Measurements from ENCODE around the gene MAP1LC3A.

DNA sequence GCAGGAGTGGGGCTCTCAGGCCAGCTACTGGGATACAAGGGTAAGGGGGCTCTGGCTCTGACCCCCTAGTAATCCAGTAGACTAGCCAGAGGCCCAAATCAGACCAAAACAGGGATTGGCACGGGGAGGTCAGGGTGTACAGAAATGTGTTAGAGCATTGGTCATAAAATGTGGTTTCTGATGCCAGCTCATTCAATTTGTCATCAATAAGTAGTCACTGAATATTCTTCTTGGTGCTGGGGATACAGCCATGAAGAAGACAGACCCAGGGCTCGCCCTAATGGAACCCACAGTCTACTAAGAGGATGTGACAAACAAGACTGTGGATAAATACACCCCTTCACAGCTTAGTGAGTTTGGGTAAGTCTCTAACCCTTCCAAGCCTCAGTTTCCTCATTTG lies 11.1 kb downstream of the MAP1LC3A start:
- TF ChIP-seq, protein P1, sequence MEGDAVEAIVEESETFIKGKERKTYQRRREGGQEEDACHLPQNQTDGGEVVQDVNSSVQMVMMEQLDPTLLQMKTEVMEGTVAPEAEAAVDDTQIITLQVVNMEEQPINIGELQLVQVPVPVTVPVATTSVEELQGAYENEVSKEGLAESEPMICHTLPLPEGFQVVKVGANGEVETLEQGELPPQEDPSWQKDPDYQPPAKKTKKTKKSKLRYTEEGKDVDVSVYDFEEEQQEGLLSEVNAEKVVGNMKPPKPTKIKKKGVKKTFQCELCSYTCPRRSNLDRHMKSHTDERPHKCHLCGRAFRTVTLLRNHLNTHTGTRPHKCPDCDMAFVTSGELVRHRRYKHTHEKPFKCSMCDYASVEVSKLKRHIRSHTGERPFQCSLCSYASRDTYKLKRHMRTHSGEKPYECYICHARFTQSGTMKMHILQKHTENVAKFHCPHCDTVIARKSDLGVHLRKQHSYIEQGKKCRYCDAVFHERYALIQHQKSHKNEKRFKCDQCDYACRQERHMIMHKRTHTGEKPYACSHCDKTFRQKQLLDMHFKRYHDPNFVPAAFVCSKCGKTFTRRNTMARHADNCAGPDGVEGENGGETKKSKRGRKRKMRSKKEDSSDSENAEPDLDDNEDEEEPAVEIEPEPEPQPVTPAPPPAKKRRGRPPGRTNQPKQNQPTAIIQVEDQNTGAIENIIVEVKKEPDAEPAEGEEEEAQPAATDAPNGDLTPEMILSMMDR (conservative IDR thresholded peaks at IDR 0.05), result no peak
- no peak for TF ChIP-seq ZFX (IDR thresholded peaks at IDR 0.05)

Data from C4-2B (cell line).